GM06990 (cell line): ENCODE results near the gene TERT.
"Not testable (repeated sequence)": the region's sequence is repeated elsewhere in the genome, so short reads cannot be mapped to it uniquely, and the experiment has no call there.

Experiments used
- DNase-seq: peaks from one replicate; pipeline ENCODE4 v3.0.0-alpha.2; 2011; ENCODE audit not compliant: insufficient read length; ENCODE audit errors: extremely low read depth
- H3K27me3 ChIP-seq: replicated peaks from 2 replicates; pipeline ENCODE4 v1.6.0; 2011; ENCODE audit warnings: low read length; ENCODE audit not compliant: control insufficient read depth, insufficient read depth
- H3K36me3 ChIP-seq: 2 replicates; pipeline ENCODE4 v1.5.1; 2011; ENCODE audit warnings: low read length; ENCODE audit not compliant: control insufficient read depth, insufficient read depth
- H3K4me3 ChIP-seq: replicated peaks from 2 replicates; pipeline ENCODE4 v1.5.1; 2011; ENCODE audit warnings: low read depth, mild to moderate bottlenecking, control low read depth, low read length
- TF ChIP-seq, protein P1 (sequence below): IDR thresholded peaks from 2 replicates; pipeline ENCODE4 v1.5.1; 2011; ENCODE audit warnings: low read length, control low read depth, mild to moderate bottlenecking, inconsistent platforms; ENCODE audit not compliant: insufficient read depth, poor library complexity, severe bottlenecking

TERT gene

DNA sequence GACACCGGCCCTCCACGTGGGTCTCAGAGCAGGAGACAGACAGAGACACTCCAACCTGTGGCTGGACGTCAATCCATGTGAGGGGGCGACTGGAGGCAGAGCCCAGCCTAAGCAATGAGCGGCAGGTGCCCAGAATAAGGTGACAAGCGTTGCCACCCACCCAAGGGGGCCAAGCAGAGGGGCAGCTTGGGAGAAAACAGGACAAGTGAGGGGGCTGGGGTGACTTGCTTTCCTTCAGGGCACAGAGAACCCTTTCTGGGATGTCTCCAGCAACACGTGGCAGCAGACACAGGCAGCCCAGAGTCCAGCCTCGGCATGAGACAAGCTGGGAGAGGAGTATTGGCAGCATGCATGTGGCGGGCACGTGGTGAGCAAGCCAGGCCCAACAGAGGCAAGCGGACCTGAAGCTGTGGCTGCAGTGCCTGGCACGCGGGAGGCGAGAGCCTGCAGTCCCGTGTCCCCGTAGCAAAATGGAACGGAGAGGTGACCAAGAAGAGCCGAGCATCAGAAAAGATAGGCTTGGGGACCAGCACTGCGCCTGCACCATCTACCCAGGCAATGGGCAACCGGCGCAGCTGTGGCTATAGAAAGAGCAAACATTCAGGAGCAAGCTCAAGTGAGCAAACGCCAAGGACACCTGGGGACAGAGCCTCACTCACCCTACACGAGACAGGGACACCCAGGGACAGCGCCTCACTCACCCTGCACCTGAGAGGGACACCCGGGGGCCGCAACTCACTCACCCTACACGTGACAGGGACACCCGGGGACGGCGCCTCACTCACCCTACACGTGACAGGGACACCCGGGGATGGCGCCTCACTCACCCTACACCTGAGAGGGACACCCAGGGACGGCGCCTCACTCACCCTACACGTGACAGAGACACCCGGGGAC lies 6.2 kb downstream of the TERT start:
- Histone ChIP-seq H3K4me3 (no peak overlapping the region), H3K27me3 (no peaks in the 10 kb centered on the region), H3K36me3 (no peaks in the 10 kb centered on the region)
- TF ChIP-seq, protein P1, sequence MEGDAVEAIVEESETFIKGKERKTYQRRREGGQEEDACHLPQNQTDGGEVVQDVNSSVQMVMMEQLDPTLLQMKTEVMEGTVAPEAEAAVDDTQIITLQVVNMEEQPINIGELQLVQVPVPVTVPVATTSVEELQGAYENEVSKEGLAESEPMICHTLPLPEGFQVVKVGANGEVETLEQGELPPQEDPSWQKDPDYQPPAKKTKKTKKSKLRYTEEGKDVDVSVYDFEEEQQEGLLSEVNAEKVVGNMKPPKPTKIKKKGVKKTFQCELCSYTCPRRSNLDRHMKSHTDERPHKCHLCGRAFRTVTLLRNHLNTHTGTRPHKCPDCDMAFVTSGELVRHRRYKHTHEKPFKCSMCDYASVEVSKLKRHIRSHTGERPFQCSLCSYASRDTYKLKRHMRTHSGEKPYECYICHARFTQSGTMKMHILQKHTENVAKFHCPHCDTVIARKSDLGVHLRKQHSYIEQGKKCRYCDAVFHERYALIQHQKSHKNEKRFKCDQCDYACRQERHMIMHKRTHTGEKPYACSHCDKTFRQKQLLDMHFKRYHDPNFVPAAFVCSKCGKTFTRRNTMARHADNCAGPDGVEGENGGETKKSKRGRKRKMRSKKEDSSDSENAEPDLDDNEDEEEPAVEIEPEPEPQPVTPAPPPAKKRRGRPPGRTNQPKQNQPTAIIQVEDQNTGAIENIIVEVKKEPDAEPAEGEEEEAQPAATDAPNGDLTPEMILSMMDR: no peak
- no peak for DNase-seq

- no peak for DNase-seq
- H3K4me3 ChIP-seq: no peak overlapping the region
- no peaks in the 10 kb centered on the region for H3K27me3 ChIP-seq
- H3K36me3 ChIP-seq: no peaks in the 10 kb centered on the region
- TF ChIP-seq, protein P1: no peak
Measured at GRCh38 chr5:1285883-1286291, 9.0 kb downstream of the TERT start.

DNA sequence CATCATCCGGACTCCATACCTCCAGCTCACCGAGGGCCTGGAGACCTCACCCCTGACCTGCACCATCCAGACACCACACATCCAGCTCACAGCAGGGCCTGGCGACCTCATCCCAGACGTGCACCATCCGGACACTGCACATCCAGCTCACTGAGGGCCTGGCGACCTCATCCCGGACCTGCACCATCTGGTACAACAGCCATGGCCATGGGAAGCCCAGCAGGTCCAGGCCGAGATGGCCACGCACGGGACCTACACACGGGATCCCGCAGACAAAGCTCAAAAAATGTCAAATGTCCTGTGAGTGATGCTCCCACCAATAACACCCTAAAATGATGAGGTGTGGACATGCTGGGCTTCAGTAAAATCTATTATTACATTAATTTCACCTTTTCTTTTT lies 9.7 kb downstream of the TERT start:
- TF ChIP-seq, protein P1: no peak
- H3K4me3 ChIP-seq: no peak overlapping the region
- no peaks in the 10 kb centered on the region for H3K27me3 ChIP-seq
- no peak for DNase-seq
- H3K36me3 ChIP-seq: no peaks in the 10 kb centered on the region

- H3K4me3 ChIP-seq, H3K36me3 ChIP-seq, DNase-seq, H3K27me3 ChIP-seq: not testable (repeated sequence)
Measured at GRCh38 chr5:1284336-1284970, 10.4 kb downstream of the TERT start.

- H3K27me3 ChIP-seq, H3K36me3 ChIP-seq, H3K4me3 ChIP-seq, DNase-seq: not testable (repeated sequence)
Measured at GRCh38 chr5:1283729-1284041, 11.2 kb downstream of the TERT start.

GRCh38 chr5:1282993-1283728 lies 11.7 kb downstream of the TERT start:
- not testable (repeated sequence) for H3K4me3 ChIP-seq, H3K36me3 ChIP-seq, H3K27me3 ChIP-seq, DNase-seq
